COLO668 (cell line): ENCODE data around the gene GNAI1.

Experiments used
- DNase-seq: peaks from one replicate; lab custom pipeline; 2025; ENCODE audit not compliant: unreplicated experiment; lab: John Stamatoyannopoulos, UW

Gene GNAI1

GRCh38 chr7:80131675-80132435 lies 2.8 kb upstream of the GNAI1 start:
- no peak for DNase-seq

DNA sequence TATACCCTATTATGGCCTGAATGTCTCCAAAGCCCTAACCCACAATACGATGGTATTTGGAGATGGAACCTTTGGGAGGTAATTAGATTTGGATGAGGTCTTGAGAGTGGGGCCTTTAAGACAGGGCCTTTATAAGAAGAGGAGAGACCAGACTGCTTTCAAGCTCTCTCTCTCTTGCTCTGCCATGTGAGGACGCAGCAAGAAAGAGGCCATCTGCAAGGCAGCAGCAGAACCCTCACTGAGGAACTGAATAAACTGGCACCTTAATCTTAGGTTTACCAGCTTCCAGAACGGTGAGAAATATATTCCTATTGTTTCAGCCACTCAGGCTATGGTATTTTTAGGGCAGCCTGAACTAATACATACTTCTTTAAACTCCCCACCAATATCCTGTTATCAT lies 2.0 kb upstream of the GNAI1 start:
- DNase-seq: no peak

DNA sequence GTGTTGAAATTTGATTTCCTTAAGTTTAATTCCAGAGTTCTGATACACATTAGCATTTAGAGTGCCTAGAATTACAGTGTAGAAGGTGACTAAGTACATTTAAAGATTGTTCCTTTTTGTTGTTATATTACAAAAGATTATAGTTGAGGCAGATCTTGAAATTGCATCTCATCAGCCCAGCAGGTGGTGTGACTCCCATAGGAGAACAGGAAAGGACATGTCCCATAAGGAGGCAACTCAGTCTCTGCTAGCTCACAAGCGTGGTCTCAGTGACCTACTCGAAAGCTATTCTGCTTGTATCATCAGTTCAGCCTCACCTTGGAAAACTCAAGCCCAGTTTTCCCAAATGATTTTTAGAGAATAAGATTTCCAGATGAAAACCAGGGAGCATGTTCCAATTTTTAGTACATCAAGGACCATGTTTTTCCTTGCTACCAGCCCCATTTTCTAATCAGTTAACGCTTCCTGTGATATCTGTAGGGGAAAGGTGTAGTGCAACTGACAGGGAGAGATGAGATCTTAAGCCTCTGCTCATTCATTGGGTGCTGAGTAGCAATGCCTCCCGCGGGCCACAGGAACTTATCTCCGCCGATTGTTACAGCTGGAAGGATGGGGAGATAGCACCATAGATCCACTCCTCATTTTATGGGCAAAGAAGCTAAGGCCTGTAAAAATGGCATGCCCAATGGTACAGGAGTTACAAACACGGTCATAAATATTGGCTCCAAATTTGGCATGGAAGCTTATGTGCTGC lies 1.1 kb upstream of the GNAI1 start:
- DNase-seq: no peak

DNA sequence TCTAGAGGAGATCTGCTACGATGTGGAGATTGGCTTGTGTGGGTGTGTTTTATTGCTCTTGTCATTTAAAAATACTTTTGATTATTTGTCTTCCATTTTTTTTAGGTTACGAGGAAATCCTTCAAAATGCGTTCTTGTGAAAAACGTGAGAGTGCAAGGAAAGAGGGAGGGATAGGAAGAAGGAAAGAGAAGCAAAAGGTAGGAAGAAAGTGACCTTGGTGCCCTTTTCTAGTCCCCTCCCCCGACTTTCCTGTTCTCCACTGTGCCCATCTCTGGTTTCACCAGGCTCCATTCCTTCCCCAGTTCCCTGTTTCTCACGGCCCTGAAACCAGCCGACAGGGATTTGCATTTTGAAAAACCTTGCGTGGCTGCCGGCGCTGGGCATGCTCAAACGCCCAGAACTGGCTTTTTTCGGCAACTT lies 506 bp upstream of the GNAI1 start:
- DNase-seq: no peak

- peak; percentile 74 for DNase-seq
Observed at GRCh38 chr7:80135309-80136104, 876 bp downstream of the GNAI1 start.

- no peak for DNase-seq
Observed at GRCh38 chr7:80136261-80137055, 1.8 kb downstream of the GNAI1 start.

- no peak for DNase-seq
Observed at GRCh38 chr7:80137410-80137809, 2.8 kb downstream of the GNAI1 start.

- no peak for DNase-seq
Observed at GRCh38 chr7:80139236-80139635, 4.6 kb downstream of the GNAI1 start.

DNA sequence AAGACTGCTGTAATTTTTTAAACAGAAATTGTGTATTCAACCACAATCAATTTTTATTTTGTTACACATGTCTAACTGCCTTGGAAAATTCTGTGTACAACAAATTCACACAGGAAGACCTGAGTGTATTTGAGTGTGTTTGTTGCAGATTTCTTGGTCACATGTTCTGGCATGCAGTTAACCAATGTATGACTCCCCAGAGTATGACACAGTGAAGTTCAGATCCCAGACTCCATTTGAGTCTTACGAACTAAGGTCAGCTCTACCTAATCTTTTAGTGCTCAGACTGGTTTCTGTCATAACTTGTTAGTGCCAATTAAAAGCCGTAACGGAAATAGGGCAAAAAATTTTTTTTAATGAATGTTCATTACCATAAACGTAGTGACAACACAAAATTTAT lies 5.8 kb downstream of the GNAI1 start:
- no peak for DNase-seq

DNA sequence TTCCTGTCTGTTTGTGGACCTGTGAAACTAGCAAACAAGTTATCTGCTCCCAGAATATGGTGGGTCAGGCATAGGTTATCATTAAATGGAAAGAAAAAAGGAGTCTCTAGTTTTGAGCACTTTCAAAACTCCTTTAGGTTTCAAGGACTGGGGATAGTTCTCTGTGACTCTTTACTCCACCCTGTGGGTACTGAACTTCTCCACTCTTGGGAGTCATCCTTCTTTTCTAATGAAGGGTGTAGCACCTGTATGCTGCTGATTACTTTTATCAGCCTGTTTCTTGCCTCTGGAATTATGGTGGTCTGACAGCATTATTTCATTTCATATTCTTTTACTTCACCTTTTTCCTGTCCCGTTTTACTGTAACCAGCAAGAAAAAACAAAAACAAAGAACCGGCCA lies 6.7 kb downstream of the GNAI1 start:
- DNase-seq: no peak

- no peak for DNase-seq
Observed at GRCh38 chr7:80142853-80143580, 8.4 kb downstream of the GNAI1 start.

DNA sequence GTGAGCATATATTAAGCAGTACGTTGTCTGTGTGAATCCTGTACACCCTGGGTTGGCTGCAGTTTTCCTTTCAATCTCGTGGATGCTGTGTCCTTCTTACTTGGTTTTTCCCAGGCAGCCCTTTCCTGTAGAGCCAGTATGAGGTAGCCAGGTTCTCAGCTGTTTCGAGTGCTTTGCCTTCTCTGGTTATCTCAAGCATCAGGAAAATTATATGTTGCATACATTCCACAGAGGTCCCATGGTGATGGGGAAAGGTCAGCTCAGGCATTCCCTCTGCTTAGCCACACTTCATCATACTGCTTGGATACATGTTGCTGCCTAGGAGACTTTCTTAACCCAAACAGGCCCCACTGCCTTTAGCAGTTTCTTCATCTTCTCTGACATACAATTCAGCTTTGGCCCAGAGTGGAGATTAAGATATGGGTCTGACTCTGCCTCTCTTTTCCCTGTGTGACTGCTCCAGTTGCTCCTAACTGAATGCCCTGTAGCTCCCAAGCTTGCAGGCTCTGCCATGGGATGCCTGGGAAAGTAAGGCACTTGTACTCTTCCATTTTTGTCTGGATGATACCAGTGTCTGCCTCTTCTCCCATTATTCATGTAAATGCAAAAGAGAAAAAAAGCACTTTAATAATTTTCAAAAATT lies 11.3 kb downstream of the GNAI1 start:
- no peak for DNase-seq

GRCh38 chr7:80146545-80147182 lies 12.0 kb downstream of the GNAI1 start:
- DNase-seq: no peak

- DNase-seq: no peak
Observed at GRCh38 chr7:80147543-80148391, 13.1 kb downstream of the GNAI1 start.

DNA sequence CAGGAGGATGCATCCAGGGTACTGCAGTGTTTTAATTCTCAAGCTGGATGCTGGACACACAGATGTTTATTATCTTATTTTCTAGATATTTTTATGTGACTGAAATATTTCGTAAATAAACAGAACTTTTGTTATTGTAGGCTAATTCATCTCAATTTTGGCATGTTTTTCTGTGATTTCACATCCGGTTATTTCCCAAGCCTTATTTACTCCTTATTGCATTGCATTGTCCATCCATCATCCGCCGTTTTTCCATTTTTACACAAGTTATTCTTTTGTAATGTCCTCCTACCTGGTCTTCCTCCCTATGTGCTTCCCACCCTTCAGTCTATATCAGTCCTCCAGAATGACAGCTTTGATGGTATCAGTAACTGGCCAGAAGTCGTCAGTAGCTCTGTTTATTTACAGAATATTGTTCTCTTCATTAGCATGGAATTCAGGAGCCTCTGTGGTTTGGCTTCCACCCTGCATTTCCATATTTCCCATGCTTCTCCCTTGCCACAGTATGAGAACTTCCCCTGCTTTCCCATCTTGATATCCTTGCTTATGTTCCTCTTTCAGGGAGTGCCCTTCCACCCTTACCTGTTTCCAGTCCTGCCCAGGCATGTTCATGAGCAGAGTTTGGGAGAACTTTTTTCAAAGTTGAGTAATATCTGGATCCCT lies 16.1 kb downstream of the GNAI1 start:
- DNase-seq: no peak

DNA sequence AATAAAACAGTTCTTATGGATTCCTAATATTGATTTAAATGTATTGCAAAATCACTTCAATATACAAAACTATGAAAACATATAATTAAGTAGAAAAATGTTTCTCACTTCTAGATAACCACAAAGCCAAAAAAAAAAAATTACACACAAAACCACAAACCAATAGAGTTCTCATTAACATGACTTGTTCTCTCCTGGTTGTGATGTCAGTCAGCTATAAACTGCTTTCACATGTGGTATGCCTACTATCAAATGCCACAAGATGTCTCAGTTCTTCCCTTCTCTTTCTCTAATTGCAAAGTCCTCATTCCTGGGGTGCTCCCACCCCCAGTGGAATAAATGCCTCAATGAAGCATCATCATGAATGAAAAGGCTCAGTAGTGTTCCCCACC lies 16.6 kb downstream of the GNAI1 start:
- DNase-seq: no peak

- no peak for DNase-seq
Observed at GRCh38 chr7:80153446-80153845, 18.8 kb downstream of the GNAI1 start.
